Adrenal gland (tissue), 12 donors: ENCODE data around the gene ETFB. TPM values are rescaled to one million over a fixed set of nuclear protein-coding genes. Genes with fewer than 3 reads are reported as not detected.

ENCODE experiments used
- DNase-seq, 7 donors: peaks; one replicate each; pipeline ENCODE4 v3.0.0-alpha.2; 2019 to 2020
- H3K27ac ChIP-seq, 5 donors: fragments of 200-600 bp; sonication (generic) in 4 of 5; 1 replicate in 3 of 5; 2 replicates in 2 of 5; pipeline versions ENCODE4 v1.5.1 to v1.8.0; 2016 to 2020; ENCODE audit warnings: mild to moderate bottlenecking in 1 of 5
- H3K27me3 ChIP-seq: fragments of 200-600 bp; 2 replicates; pipeline ENCODE4 v1.8.0; 2021
- H3K36me3 ChIP-seq, 2 donors: fragments of 200-600 bp; replicated peaks in 1 of 2; 1 replicate in 1 of 2; 2 replicates in 1 of 2; pipeline versions ENCODE4 v1.5.1 to v1.8.0; 2018 to 2022
- H3K4me1 ChIP-seq, 2 donors: fragments of 200-600 bp; replicated peaks in 1 of 2; 1 replicate in 1 of 2; 2 replicates in 1 of 2; pipeline versions ENCODE4 v1.5.1 to v1.8.0; 2018 to 2021
- H3K4me3 ChIP-seq, 4 donors: fragments of 200-600 bp; sonication (generic) in 3 of 4; one replicate each; pipeline ENCODE4 v1.5.1; 2016 to 2018
- H3K9me3 ChIP-seq, 3 donors: fragments of 200-600 bp; sonication (generic) in 1 of 3; replicated peaks in 1 of 3; 1 replicate in 2 of 3; 2 replicates in 1 of 3; pipeline versions ENCODE4 v1.5.1 to v1.8.0; 2016 to 2021
- POLR2A ChIP-seq, 2 donors: fragments of 450-650 bp; IDR thresholded peaks; one replicate each; pipeline ENCODE4 v1.6.1; 2017; ENCODE audit warnings: antibody characterized with exemption in 2 of 2, mild to moderate bottlenecking in 2 of 2, moderate library complexity in 1 of 2
- WGBS, 4 donors: extraction: QIAGEN DNeasy Blood & Tissue Kit in 2 of 4; methylation state at CpG; one replicate each; pipeline versions ENCODE4 v1.1.5 to v1.1.7; 2013 to 2017; 5-methylcytosine and 5-hydroxymethylcytosine counted together
- intact Hi-C, 2 donors: fragments of 100-400 bp; cut with DNase I; formaldehyde crosslinking; loops; one replicate each; pipeline versions ENCODE4 v1.14.1 to v1.15.0; 2022 to 2023
- polyA plus RNA-seq, 3 donors: library from polyadenylated mRNA; stranded (reverse); fragments of 200-250 nt in 2 of 3; fragments of 350-450 nt in 1 of 3; fragmentation: Illumina TruSeq in 1 of 3; extraction: RNeasy Lipid Tissue Mini Kit (QIAGEN cat#74804) in 1 of 3; gene quantifications; one replicate each; pipeline ENCODE4 v1.2.3, GENCODE V29; 2013 to 2014
- total RNA-seq, 9 donors: library from RNA; depleted of rRNA in 4 of 9; stranded (reverse); fragments of >200 nt in 4 of 9; fragments of 120-200 nt in 1 of 9; fragmentation: NEBNext Ultra II Directional in 1 of 9; extraction: Animal tissue kit (Norgen Biotek cat#: 25700) in 1 of 9; gene quantifications; one replicate each; pipeline versions ENCODE4 v1.1.0 to v1.2.4, GENCODE V29; 2013 to 2023
- TF ChIP-seq, protein P1 (sequence below), 6 experiments: fragments of 450-650 bp in 4 of 6; fragments of 200-600 bp in 2 of 6; sonication (generic) in 1 of 6; IDR thresholded peaks; 1 replicate in 5 of 6; 2 replicates in 1 of 6; pipeline versions ENCODE4 v1.5.1 to v1.8.0; 2016 to 2021; ENCODE audit warnings: antibody characterized with exemption in 6 of 6, mild to moderate bottlenecking in 2 of 6, moderate library complexity in 1 of 6
- donor health status: healthy with polysubstance abuse.
- donor health status: Bipolar disorder and iron deficiency.
- donor health status: DM: yes; HTN: yes; CAD: no.
- donor health status: DM: no; HTN: no; CAD: no.
- donor health status: DM: no; HTN: no; CAD: no.
- donor health status: DM: yes; HTN: yes; CAD: no.

Gene ETFB
- total and polyA plus RNA-seq, 12 donors = 110 to 470 (median 240) TPM

DNA sequence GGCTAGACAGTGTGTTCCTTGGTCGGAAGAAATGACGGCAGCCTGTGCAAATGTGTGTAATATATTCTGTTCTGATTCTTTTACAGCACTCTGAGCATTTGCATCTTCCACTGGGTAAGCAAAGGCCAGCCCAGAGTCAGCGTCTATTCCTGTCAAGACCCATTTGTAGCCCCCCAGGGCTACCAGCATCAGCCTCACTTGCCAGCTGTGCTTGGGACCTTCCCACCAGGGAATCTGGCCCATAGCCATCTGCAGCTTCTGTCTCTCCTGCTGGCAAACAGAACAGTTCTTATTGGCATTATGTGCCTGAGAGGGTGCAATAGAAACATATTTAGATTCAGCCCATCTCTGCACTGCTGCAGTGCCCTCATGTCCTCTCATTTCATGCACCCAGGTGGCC lies 60.7 kb downstream of the ETFB start:
- no peaks in the 10 kb centered on the region for H3K4me1 ChIP-seq
- H3K27me3 ChIP-seq = peaks cover 20% of the 10 kb centered on the region
- intact Hi-C loops = no loop called here
- no peak for DNase-seq
- H3K4me3 ChIP-seq = no peak overlapping the region
- no peak for TF ChIP-seq POLR2A (IDR thresholded peaks at IDR 0.05)
- TF ChIP-seq, protein P1, sequence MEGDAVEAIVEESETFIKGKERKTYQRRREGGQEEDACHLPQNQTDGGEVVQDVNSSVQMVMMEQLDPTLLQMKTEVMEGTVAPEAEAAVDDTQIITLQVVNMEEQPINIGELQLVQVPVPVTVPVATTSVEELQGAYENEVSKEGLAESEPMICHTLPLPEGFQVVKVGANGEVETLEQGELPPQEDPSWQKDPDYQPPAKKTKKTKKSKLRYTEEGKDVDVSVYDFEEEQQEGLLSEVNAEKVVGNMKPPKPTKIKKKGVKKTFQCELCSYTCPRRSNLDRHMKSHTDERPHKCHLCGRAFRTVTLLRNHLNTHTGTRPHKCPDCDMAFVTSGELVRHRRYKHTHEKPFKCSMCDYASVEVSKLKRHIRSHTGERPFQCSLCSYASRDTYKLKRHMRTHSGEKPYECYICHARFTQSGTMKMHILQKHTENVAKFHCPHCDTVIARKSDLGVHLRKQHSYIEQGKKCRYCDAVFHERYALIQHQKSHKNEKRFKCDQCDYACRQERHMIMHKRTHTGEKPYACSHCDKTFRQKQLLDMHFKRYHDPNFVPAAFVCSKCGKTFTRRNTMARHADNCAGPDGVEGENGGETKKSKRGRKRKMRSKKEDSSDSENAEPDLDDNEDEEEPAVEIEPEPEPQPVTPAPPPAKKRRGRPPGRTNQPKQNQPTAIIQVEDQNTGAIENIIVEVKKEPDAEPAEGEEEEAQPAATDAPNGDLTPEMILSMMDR (IDR thresholded peaks at IDR 0.05) = no peak
- no peaks in the 10 kb centered on the region for H3K36me3 ChIP-seq
- 68 to 81% (median 71%) methylated on average over 3 of the region's 3 CpGs for WGBS, 4 donors
- peaks cover 0 to 11% (median 0%) of the 10 kb centered on the region in 3 donors for H3K9me3 ChIP-seq
- no peak overlapping the region for H3K27ac ChIP-seq

GRCh38 chr19:51301266-51301665 lies 64.9 kb downstream of the ETFB start:
- no peaks in the 10 kb centered on the region for H3K9me3 ChIP-seq
- intact Hi-C loops = no loop called here
- H3K36me3 ChIP-seq = no peaks in the 10 kb centered on the region
- no peak for TF ChIP-seq POLR2A (IDR thresholded peaks at IDR 0.05)
- TF ChIP-seq, protein P1 (IDR thresholded peaks at IDR 0.05) = no peak
- H3K4me1 ChIP-seq = no peaks in the 10 kb centered on the region
- peaks cover 7% of the 10 kb centered on the region for H3K27me3 ChIP-seq
- WGBS, 4 donors = 69 to 87% (median 79%) methylated on average over 5 to 7 of the region's 7 CpGs
- H3K4me3 ChIP-seq = no peak overlapping the region
- H3K27ac ChIP-seq = no peak overlapping the region
- DNase-seq = no peak

DNA sequence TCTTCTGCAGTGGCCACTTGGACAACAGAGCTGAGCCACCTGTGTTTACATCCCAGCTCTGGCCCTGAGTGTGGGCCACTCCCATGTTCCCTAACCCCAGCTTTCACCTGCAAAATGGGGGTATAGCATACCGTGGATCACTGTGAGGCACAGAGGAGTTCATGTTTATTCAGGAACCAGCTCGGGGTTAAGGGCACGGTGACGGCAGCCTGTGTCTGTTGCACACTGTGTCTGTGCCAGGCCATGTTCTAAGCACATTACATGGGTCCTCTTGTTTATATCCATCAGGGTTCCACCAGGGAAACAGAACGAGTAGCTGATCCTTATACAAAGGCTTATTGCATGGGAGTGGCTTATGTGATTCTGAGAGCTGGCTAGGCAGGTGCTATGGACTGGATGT lies 68.8 kb downstream of the ETFB start:
- WGBS, 4 donors = 31 to 84% (median 78%) methylated on average over 1 to 5 of the region's 5 CpGs

GRCh38 chr19:51296336-51297093 lies 69.7 kb downstream of the ETFB start:
- Histone ChIP-seq H3K27ac (no peak overlapping the region), H3K4me3 (no peak overlapping the region), H3K9me3 (no peaks in the 10 kb centered on the region), H3K36me3 (no peaks in the 10 kb centered on the region), H3K27me3 (no peaks in the 10 kb centered on the region), H3K4me1 (no peaks in the 10 kb centered on the region)
- WGBS, 4 donors = 53 to 67% (median 64%) methylated on average over 6 to 9 of the region's 9 CpGs
- DNase-seq = no peak
- TF ChIP-seq, protein P1 (IDR thresholded peaks at IDR 0.05) = no peak
- intact Hi-C loops = no loop called here

More for the DNA sequence above, 68.8 kb downstream of the ETFB start:
- no peaks in the 10 kb centered on the region for H3K9me3 ChIP-seq
- intact Hi-C loops = no loop called here
- no peak for DNase-seq
- no peak overlapping the region for H3K27ac ChIP-seq
- H3K27me3 ChIP-seq = no peaks in the 10 kb centered on the region
- H3K4me1 ChIP-seq = no peaks in the 10 kb centered on the region
- H3K36me3 ChIP-seq = no peaks in the 10 kb centered on the region
- no peak overlapping the region for H3K4me3 ChIP-seq
- TF ChIP-seq, protein P1 (IDR thresholded peaks at IDR 0.05) = no peak
- no peak for TF ChIP-seq POLR2A (IDR thresholded peaks at IDR 0.05)
